Caco-2 (cell line): ENCODE data around the gene CHSY1. TPM values are rescaled to one million over a fixed set of nuclear protein-coding genes. Genes with fewer than 3 reads are reported as not detected.

Experiments used
- BruUV-seq: library from RNA; stranded (reverse); fragments of 400-500 nt; replicated peaks from 2 replicates; lab custom pipeline; 2021; lab: Mats Ljungman, UMichigan
- CTCF ChIA-PET: fragments of 300-600 bp; sonication (Branson Sonifier 250); formaldehyde crosslinking; loops from one replicate; lab custom pipeline; 2022; ENCODE audit warnings: antibody characterized with exemption; lab: Charles Lee
- POLR2A ChIA-PET: fragments of 300-600 bp; sonication (Branson Sonifier 250); formaldehyde crosslinking; loops from one replicate; lab custom pipeline; 2022; ENCODE audit warnings: antibody characterized with exemption; lab: Charles Lee
- DNase-seq, 2 experiments: peaks; one replicate each; pipeline versions ENCODE4 v3.0.0 to v3.0.0-alpha.2; 2020 to 2022
- H3K27me3 ChIP-seq: replicated peaks from 2 replicates; pipeline ENCODE4 v1.6.0; 2011; ENCODE audit warnings: low read length; ENCODE audit not compliant: control insufficient read depth, insufficient read depth
- H3K36me3 ChIP-seq: 2 replicates; pipeline ENCODE4 v1.5.1; 2011; ENCODE audit warnings: low read length; ENCODE audit not compliant: control insufficient read depth, insufficient read depth
- H3K4me1 ChIP-seq: fragments of 250-450 bp; sonication (Bioruptor Pico); 2 replicates; pipeline ENCODE4 v1.5.1; 2020; ENCODE audit warnings: mild to moderate bottlenecking
- H3K4me3 ChIP-seq: 2 replicates; pipeline ENCODE4 v1.5.1; 2011; ENCODE audit warnings: low read depth, mild to moderate bottlenecking, control low read depth, low read length
- H3K9me3 ChIP-seq: fragments of 250-450 bp; sonication (Bioruptor Pico); 2 replicates; pipeline ENCODE4 v1.5.1; 2020; ENCODE audit warnings: mild to moderate bottlenecking, moderate library complexity
- H3K27ac Mint-ChIP-seq: one replicate; pipeline ENCODE4 v1.8.0; 2022; ENCODE audit warnings: mixed read lengths; ENCODE audit not compliant: unreplicated experiment
- H3K27me3 Mint-ChIP-seq: one replicate; pipeline ENCODE4 v1.8.0; 2022; ENCODE audit warnings: mixed read lengths; ENCODE audit not compliant: insufficient read depth, unreplicated experiment
- H3K36me3 Mint-ChIP-seq: one replicate; pipeline ENCODE4 v1.8.0; 2022; ENCODE audit warnings: mild to moderate bottlenecking, mixed read lengths; ENCODE audit not compliant: insufficient read depth, unreplicated experiment
- H3K4me1 Mint-ChIP-seq: one replicate; pipeline ENCODE4 v1.8.0; 2022; ENCODE audit warnings: low read depth, mixed read lengths; ENCODE audit not compliant: unreplicated experiment
- H3K4me3 Mint-ChIP-seq: one replicate; pipeline ENCODE4 v1.8.0; 2022; ENCODE audit warnings: mild to moderate bottlenecking, moderate library complexity, mixed read lengths; ENCODE audit not compliant: unreplicated experiment
- H3K9me3 Mint-ChIP-seq: one replicate; pipeline ENCODE4 v1.8.0; 2022; ENCODE audit warnings: mixed read lengths; ENCODE audit not compliant: unreplicated experiment
- CTCF ChIP-seq, 2 experiments: fragments of 200-600 bp in 1 of 2; IDR thresholded peaks; 1 replicate in 1 of 2; 2 replicates in 1 of 2; pipeline versions ENCODE4 v1.5.1 to v1.8.0; 2011 to 2022; ENCODE audit warnings: antibody characterized with exemption in 1 of 2, control low read depth in 1 of 2, inconsistent platforms in 1 of 2, low read depth in 1 of 2, low read length in 1 of 2, mild to moderate bottlenecking in 1 of 2, moderate library complexity in 1 of 2; ENCODE audit not compliant: insufficient read depth in 1 of 2, severe bottlenecking in 1 of 2, unreplicated experiment in 1 of 2
- intact Hi-C: fragments of 100-400 bp; cut with micrococcal nuclease; formaldehyde crosslinking; loops from one replicate; pipeline ENCODE4 v1.10.0; 2022; ENCODE audit not compliant: unreplicated experiment
- total RNA-seq: library from RNA; stranded (reverse); gene quantifications from 2 replicates; pipeline ENCODE4 v1.2.3, GENCODE V29; 2022

CHSY1 gene
- total RNA-seq, 1 experiment from 2014 or later: 18.7 TPM

GRCh38 chr15:101165905-101166471, 85.9 kb downstream of the CHSY1 start:
- no peaks in the 10 kb centered on the region for H3K27me3 Mint-ChIP-seq
- H3K9me3 ChIP-seq: peaks cover 18% of the 10 kb centered on the region
- H3K36me3 ChIP-seq: no peaks in the 10 kb centered on the region
- H3K27me3 ChIP-seq: no peaks in the 10 kb centered on the region
- intact Hi-C loops: no loop called here
- H3K4me3 ChIP-seq: no peak overlapping the region
- no peak for TF ChIP-seq CTCF (IDR thresholded peaks at IDR 0.05; ENCODE audit: insufficient read depth in 1 of 2, low read depth in 1 of 2, low read length in 1 of 2, severe bottlenecking in 1 of 2, unreplicated experiment in 1 of 2)
- no peak for DNase-seq
- no TSS peak for BruUV-seq
- POLR2A ChIA-PET: no interaction called here
- H3K4me3 Mint-ChIP-seq: no peak overlapping the region
- CTCF ChIA-PET: no interaction called here
- H3K27ac Mint-ChIP-seq: no peak overlapping the region
- H3K36me3 Mint-ChIP-seq: no peaks in the 10 kb centered on the region
- peaks cover 19% of the 10 kb centered on the region for H3K9me3 Mint-ChIP-seq
- H3K4me1 Mint-ChIP-seq: no peaks in the 10 kb centered on the region
- H3K4me1 ChIP-seq: no peaks in the 10 kb centered on the region

GRCh38 chr15:101162701-101163483, 89.0 kb downstream of the CHSY1 start:
- no peak overlapping the region for H3K4me3 Mint-ChIP-seq
- DNase-seq: no peak
- Histone ChIP-seq H3K9me3 (peaks cover 18% of the 10 kb centered on the region), H3K27me3 (no peaks in the 10 kb centered on the region), H3K4me3 (no peak overlapping the region), H3K4me1 (no peaks in the 10 kb centered on the region), H3K36me3 (no peaks in the 10 kb centered on the region)
- H3K9me3 Mint-ChIP-seq: peaks cover 19% of the 10 kb centered on the region
- BruUV-seq: no TSS peak
- no peak overlapping the region for H3K27ac Mint-ChIP-seq
- H3K27me3 Mint-ChIP-seq: no peaks in the 10 kb centered on the region
- TF ChIP-seq CTCF (IDR thresholded peaks at IDR 0.05; ENCODE audit: insufficient read depth in 1 of 2, low read depth in 1 of 2, low read length in 1 of 2, severe bottlenecking in 1 of 2, unreplicated experiment in 1 of 2): no peak
- intact Hi-C loops: no loop called here
- POLR2A ChIA-PET: no interaction called here
- CTCF ChIA-PET: no interaction called here
- no peaks in the 10 kb centered on the region for H3K4me1 Mint-ChIP-seq
- H3K36me3 Mint-ChIP-seq: no peaks in the 10 kb centered on the region

GRCh38 chr15:101161656-101162055, 90.2 kb downstream of the CHSY1 start:
- no peak for DNase-seq
- intact Hi-C loops: no loop called here
- ChIA-PET CTCF (no interaction called here), POLR2A (no interaction called here)
- no peaks in the 10 kb centered on the region for H3K27me3 ChIP-seq
- no peaks in the 10 kb centered on the region for H3K27me3 Mint-ChIP-seq
- no peaks in the 10 kb centered on the region for H3K4me1 Mint-ChIP-seq
- no peaks in the 10 kb centered on the region for H3K36me3 ChIP-seq
- H3K36me3 Mint-ChIP-seq: no peaks in the 10 kb centered on the region
- H3K9me3 Mint-ChIP-seq: peaks cover 19% of the 10 kb centered on the region
- no peak for TF ChIP-seq CTCF (IDR thresholded peaks at IDR 0.05; ENCODE audit: insufficient read depth in 1 of 2, low read depth in 1 of 2, low read length in 1 of 2, severe bottlenecking in 1 of 2, unreplicated experiment in 1 of 2)
- H3K27ac Mint-ChIP-seq: no peak overlapping the region
- H3K4me3 ChIP-seq: no peak overlapping the region
- no TSS peak for BruUV-seq
- no peaks in the 10 kb centered on the region for H3K4me1 ChIP-seq
- H3K9me3 ChIP-seq: peaks cover 18% of the 10 kb centered on the region
- no peak overlapping the region for H3K4me3 Mint-ChIP-seq
